ENCODE data around the gene FBXO17.
"Not testable (repeated sequence)": the region's sequence is repeated elsewhere in the genome, so short reads cannot be mapped to it uniquely, and the experiment has no call there.

FBXO17 gene

GRCh38 chr19:38979812-38980211, 4.3 kb upstream of the FBXO17 start:
- no peak for DNase-seq

GRCh38 chr19:38978326-38978689, 2.8 kb upstream of the FBXO17 start:
- no peak for DNase-seq

- DNase-seq, result no peak
These were observed 2.1 kb upstream of the FBXO17 start for GRCh38 chr19:38977445-38978325.

- DNase-seq, result no peak
These were observed 324 bp upstream of the FBXO17 start for GRCh38 chr19:38975861-38976271.

- DNase-seq, result no peak
These were observed 823 bp downstream of the FBXO17 start for GRCh38 chr19:38974624-38975213.

GRCh38 chr19:38971672-38972071, 3.9 kb downstream of the FBXO17 start:
- no peak for DNase-seq

GRCh38 chr19:38970664-38971532, 4.6 kb downstream of the FBXO17 start:
- DNase-seq, result no peak

- not testable (repeated sequence) for DNase-seq
These were observed 9.4 kb downstream of the FBXO17 start for GRCh38 chr19:38966149-38966548.

- DNase-seq, result no peak
These were observed 10.8 kb downstream of the FBXO17 start for GRCh38 chr19:38964738-38965137.

- DNase-seq, result no peak
These were observed 15.9 kb downstream of the FBXO17 start for GRCh38 chr19:38959618-38960017.

GRCh38 chr19:38958301-38958700, 17.2 kb downstream of the FBXO17 start:
- DNase-seq, result no peak

GRCh38 chr19:38956264-38956663, 19.3 kb downstream of the FBXO17 start:
- DNase-seq, result no peak

- DNase-seq, result no peak
These were observed 21.9 kb downstream of the FBXO17 start for GRCh38 chr19:38953677-38954076.

- peak in 1 of 2 experiments; percentile 13 for DNase-seq
These were observed 23.0 kb downstream of the FBXO17 start for GRCh38 chr19:38952395-38953165.

- no peak for DNase-seq
These were observed 24.4 kb downstream of the FBXO17 start for GRCh38 chr19:38951187-38951586.

- peak; percentile 83 to 89 for DNase-seq
These were observed 25.8 kb downstream of the FBXO17 start for GRCh38 chr19:38949580-38950367.

- DNase-seq, result no peak
These were observed 29.1 kb downstream of the FBXO17 start for GRCh38 chr19:38946229-38947010.

GRCh38 chr19:38945562-38946228, 29.8 kb downstream of the FBXO17 start:
- DNase-seq, result no peak

- DNase-seq, result no peak
These were observed 30.5 kb downstream of the FBXO17 start for GRCh38 chr19:38944981-38945506.
